GM19468 (cell line): ENCODE measurements around the gene RETREG2.

Experiments used
- ATAC-seq: cut with Tn5 transposase; IDR thresholded peaks from one replicate; pipeline ENCODE4 v1.9.1; 2021; ENCODE audit warnings: mild to moderate bottlenecking, moderate library complexity, moderate number of reproducible peaks; ENCODE audit not compliant: unreplicated experiment; ENCODE audit errors: extremely low read depth

The RETREG2 gene

DNA sequence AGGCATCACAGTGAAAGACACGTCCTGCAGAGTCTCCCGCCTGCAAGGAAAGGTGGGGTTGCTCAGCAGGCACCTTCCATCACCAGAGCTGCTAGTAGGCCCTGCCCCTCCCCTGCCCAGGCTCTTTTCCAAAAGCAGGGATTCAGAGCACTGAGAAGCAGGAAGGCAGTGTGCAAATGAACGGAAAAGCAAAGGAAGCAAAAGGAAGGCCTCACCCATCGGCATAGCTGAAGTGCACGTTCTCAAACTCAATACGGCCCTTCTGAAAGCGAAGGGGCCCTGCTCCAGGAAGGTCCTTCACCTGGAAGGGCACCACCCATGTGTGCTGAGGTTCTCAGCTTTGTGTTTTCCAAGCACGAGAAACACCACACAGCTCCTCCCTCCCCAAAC, 34.9 kb downstream of the RETREG2 start:
- ATAC-seq = no peak

DNA sequence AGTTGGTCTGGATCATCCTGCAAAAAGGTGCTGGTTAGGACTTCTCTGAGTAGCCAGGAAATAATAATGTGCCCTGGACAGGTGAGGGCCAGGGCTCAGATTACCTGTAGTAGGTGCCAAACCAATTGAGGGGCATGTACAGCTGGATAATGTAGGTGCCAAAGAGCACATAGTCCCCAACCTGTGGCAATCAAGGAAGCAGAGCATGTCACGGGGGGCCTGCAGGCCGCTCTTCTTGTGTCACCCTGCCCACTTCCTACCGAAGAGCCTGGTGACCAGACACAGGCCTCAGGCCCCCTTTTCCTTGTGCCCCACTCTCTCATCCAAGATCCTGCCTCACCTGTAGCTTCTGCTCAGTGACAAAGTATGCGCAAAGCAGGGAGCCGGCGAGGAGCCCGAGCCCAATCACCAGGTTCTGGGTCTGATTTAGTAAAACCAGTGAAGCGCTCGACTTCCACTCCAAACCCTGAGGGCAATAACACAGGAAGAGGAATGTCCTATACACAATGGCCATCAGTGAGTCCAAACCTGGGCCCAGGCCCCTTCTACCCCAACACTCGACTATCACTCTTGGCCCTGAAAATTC, 35.5 kb downstream of the RETREG2 start:
- ATAC-seq = no peak

DNA sequence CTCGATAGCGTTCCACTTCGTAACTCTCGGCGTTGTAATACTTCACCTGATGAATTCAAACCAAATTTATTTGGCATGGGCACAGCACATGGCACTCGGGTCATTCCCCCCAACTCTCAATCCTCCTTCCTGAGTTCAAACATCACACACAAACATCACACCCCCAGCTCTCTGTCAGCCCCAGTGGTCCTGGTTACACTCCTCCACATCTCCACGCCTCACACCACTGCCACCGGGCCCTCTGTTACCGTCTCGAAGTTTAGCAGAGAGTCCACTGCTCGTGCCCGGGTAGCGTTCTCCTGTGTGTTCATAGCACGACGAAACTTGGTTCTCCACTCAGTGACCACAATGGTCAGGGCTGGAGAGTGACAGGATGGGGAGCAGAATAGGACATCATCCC, 36.1 kb downstream of the RETREG2 start:
- no peak for ATAC-seq

DNA sequence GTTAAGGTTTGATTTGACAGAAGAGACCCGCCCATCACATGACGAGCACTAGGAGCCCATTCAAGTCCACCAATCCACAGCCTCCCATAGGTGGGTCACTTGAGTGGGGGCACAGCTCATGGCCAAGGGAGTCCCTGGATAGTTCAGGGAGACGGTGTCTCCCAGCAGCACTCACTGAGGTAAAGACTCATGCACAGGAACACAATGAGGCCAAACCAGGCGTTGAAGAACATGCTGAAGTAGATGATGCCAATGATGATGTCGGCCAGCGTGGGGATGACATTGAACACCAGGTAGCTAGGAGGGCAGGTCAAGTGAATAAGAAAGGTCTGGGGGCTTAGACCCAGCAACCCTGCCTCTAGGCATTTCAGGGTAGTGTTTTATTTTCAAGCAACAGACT, 36.7 kb downstream of the RETREG2 start:
- no peak for ATAC-seq

DNA sequence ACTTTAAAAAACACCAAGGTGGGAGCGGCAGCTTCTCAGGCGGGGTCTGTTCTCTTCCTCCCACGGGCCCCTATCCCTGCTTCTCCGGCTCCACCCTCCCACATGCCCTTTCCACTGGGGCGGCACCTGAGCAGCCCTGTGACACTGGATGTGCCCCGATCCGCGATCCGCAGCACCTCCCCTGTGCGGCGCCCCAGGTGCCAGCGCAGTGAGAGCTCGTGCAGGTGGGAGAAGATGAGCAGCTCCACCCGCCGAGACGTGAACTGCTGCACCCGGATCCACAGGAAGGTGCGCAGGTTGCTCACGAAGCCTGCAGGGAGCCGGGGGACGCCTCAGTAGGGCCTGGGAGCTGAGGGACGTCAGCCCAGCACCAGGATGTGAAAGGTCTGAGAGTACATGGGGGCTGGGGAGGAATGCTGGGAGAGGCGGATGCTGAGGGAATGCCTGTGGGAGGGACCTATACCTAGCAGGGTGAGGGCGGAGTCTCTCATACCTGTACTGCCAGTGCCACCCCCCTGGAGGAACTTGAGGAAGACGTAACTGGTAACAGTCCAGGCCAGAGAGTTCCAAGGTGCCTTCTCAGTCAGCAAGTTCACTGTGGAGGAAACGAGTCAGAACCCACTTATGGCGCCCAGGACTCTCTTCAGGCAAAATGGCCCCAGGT, 37.9 kb downstream of the RETREG2 start:
- no peak for ATAC-seq

DNA sequence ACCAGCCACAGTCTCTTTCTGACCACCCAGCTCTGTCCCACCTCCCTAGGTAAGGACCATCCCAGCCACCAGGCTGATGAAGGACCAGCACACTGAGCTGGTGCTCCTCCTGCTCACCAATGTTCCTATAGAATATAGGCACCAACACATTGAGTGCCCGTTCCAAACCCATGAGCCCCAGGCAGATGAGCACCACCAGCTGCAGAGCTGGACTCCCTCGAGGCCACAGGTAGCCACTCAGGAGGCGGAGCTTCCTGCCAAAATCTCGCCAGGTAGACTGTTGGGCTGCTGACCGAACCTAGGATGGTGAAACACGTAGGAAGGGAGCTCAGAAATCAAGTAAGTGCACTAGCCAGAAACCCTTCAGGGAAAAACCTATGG, 38.5 kb downstream of the RETREG2 start:
- ATAC-seq = no peak

DNA sequence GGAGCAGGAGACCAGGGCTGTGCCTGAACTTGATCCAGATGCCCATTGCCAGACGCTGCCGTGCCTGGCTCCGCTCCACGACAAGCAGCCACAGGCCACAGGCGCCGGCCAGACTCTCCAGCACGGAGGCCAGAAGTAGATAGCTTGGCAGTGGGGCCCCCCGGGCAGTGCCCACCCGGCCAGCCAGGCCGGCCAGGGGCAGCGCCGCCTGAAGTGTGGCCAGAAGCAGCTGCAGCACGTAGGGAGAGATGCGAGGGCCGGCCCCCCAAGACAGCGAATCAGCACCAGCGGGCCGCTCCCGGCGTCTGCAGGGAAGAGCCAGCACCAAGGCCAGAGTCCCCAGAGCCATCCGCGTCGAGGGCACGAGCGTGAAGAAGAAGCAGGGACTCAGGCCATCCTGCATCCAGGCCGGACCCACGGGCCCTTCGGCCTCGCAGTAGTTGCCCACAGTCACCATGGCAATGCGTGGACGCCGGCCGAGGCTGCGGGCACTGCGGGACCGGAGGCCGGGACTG, 40.2 kb downstream of the RETREG2 start:
- no peak for ATAC-seq

DNA sequence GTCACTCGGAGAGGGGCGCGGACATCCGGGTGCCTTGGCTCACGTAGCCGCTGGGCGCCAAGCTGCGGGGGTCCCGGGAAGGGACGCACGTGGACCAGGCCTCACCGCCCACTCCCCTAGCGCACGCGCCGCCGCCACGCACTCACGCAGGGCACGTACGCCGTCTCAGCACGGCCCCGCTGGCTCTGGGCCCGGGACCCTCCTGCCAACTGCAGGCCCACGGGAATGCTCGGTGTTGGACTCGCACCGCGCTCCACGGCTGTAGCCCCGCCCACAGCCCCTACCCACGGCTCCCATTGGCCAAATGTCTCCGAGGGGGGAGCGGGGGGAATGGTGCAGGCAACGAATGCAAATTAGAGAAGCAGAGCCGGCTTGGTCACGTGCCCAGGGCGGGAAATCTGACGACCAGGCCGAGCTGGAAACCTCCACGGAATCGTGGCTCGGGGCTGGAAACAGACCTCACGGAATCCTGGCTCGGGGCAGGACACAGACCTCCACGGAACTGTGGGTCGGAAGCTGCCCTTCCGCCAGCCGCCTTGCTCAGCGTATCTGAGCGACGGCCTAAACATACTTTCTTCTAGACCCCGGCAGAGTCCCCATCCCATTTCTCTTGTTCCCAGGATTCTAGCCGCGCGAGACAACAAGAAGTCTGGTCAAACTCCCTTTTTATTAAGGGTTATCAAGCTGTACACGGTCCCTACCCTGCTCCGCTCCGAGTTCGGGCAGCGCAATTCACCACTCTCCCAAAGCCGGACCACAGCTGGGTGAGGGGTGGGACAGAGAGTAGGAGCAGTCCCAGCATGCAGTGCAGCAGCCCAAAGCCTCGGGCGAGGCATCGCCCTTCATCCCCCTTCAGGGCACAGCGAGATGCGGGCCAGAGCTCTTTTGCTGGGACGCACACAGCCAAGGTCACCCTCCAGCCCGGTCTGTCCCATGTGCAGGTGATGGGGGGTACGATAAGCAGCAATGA, 40.9 kb downstream of the RETREG2 start, which contains the start of gene ABCB6:
ABCB6 (minus strand) TSS at position 227 of the 970 bp plus-strand sequence. CDS start 285 bp downstream, outside the sequence.
- ATAC-seq = peak; percentile 32

DNA sequence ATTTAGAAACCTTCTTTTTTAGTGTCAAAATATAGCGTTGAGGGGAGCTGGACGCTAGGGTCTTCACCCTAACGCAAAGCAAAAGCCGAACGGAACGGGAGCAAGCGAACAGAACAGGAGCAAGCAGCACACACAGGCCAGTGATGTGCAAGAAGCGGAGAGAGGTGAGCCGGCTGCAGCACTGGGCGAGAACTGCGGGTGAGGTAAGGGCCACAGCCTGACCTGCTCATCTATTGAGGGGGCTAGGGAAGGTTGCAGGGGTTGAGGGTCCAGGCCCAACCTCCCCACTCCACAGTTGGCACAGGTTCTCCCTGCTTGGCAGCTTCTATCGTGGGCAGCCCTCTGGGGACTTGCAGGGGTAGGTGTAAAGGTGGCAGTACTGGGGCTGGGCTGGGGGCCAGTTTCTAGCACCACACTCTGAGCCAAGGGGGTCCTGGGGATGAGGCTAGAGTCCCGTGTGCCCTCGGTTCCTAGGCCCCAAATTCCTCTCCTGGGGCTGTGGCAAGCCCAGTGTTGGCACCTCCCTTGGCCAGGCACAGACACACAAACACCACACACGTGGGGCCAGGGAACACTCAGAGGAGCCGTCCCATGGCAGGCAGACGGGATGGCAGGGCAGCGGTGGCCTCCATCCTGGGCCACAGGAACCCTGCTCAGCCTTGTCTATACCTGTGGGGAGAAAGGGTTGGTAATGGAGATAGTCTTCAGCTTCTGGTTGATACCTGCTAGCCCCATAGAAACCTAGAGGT, 41.9 kb downstream of the RETREG2 start:
- no peak for ATAC-seq

DNA sequence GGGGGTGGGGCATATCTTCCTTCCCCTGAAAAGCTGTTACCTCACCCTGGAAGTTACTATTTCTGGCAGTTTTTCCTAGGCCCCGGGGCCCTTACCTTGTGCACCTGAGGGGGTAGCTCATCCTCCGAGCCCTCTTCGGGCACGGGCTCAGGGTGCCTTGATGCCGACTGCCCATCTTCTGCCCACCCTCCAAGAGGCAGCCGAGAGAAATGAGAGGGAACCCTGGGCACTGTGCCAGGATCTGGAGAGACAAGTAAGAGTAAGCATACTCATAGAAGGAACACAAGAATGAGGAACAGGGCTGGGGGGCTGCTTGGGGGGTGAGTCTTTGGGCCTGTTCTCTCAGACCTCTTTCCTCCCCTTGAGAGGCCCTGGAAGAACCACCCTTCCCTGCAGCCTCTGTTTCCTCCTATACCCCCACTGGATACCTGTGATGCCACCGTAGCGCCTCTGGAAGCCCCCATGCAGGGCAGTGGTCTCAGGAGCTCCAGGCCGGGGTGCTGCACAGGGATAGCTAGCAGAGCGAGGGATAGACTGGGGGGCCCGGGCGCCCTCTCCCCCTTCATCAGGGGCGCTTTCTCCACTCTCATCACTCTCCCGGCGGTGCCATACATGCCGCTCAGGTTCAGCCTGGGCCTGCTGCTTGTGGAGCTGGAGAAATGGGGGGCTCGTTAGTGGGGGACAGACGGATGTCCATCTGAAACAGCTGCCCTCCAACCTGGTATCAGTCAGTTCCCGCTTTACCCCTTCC, 42.8 kb downstream of the RETREG2 start:
- no peak for ATAC-seq

DNA sequence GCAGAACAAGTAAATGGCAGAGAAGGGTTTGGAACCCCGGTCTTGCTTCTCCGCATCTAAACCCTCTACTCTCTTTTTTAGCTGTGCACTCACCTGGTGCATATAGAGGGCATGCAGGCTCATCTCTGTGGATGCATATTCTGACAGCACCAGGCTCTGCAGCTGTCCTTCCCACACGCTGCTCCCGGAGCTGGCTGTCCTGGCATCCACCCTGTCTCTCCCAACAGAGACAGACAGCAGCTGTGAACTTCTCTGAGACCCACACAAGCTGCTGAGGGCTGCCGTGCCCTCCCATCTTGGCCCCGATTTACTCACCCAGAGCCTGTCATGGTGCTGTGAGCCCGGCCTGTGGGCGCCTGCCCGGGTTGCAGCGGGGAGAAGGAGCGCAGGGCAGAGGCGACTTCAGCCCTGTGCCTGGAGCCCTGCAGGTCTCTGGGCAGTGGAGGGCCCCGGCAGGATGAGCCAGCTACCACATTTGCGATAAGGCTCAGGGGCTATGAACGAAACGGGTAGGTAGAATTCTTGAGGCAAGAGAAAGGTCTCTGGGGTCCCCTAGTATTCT, 44.0 kb downstream of the RETREG2 start:
- ATAC-seq = no peak

DNA sequence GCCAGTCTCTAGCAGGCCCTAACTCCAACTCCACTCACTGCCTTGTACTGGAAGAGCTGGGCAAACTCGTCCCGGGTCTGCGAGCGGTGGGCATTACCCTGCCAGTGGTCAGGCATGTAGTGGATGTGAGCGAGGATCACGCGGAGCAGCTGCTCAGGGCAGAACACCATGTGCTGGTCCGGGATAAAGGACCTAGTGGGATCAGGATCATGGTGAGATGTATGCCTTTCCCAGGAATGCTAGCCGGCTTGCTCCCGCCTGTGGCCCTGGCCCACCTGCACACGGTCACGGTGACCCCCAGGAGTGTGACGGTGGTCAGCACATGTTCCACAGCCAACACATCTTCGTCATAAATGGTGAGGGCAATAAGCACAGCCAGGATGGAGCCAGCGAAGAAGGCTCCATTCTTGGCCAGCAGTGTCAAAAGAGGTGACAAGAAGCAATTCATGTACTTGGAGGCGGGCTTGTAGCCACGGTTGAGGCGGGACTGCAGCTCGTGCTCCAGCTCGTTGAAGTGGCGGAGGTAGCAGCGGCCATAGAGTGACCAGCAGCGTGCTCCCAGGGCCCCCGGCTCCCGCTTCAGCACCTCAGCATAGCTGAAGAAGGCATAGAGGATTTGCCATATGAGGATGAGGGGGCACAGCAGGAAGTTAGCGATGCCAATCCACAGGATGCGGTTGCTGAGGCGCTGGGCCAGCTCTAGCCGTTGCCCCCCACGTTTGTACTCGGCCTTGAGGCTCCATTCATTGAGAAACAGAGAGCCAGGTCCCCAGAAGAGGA, 45.9 kb downstream of the RETREG2 start:
- ATAC-seq = no peak

DNA sequence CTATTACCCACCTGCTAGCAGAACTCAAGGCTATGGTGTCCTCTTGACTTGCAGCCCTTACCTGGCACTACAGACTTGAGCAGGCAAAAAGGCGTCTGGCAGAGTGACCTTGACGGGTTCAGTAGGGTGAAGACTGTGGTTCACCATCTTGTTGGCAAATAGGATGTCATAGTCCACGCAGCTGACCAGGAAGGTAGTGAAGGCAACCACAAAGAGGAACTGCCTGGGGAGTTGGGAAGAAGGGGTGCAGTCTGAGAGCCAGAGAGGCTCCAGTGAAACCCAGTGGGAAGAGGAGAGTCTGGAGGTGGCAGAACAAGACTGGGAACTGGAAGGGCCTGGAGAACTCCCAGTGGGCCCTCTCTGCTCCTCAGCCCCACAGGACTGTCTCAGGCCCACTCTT, 47.3 kb downstream of the RETREG2 start:
- no peak for ATAC-seq

DNA sequence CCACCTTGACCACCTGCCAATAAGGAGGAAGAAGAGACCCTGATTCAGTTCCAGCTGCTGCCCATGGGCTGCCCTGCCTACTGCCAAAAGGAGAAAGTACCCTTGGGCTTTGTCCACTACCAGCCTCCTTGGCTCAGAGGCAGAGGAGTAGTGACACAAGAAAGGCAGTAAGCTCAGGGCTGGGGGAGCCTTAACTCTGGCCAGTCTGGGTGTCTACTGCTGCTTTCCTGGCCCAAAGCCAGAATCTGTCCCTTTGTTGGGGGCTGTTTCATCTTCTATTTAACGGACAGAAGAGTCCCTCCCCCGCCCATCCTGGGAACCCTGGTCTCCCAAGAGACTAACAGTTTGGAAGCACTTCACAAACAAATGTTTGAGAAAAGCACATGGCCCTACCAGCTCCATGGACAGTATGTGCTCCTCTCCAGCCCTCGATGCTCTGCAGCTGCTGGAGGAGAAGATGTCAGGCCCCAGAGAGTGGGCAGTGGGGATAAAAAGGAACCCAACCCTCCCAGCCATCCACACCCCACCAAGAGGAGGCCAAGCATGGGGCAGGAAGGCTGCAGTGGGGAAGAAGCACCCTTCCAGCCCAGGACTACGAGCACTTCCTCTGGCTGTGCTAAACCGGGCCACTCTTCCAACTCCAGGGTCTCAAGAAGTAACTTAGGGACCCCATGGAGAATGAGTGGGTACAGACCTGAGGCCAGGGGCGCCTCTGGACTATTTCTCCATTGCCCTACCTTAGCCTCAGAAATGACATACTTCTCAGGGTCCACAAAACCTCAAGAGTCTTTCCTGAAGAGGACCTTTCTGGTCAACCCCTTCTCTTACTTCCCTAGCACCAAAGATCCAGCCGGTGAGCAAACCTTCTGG, 50.2 kb downstream of the RETREG2 start:
- no peak for ATAC-seq

DNA sequence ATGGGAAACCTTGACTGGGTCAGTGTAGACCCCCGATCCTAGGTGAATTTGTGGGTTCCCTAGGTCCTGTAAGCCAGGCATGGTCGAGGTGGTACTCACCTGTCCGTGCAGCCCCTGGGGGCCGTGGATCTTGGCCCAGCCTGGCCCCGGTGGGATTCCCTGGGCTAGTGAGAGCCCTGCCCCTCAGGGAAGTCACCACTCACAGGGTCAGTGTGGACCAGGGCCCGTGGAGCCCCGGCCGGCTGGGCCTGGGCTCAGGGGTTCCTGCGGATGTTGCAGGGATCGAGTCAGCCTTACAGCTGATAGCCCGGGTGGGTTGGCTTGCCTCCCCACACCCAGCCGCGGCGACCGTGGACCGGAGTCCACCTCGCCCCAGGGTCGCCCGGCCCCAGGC, 50.8 kb downstream of the RETREG2 start:
- ATAC-seq = no peak

DNA sequence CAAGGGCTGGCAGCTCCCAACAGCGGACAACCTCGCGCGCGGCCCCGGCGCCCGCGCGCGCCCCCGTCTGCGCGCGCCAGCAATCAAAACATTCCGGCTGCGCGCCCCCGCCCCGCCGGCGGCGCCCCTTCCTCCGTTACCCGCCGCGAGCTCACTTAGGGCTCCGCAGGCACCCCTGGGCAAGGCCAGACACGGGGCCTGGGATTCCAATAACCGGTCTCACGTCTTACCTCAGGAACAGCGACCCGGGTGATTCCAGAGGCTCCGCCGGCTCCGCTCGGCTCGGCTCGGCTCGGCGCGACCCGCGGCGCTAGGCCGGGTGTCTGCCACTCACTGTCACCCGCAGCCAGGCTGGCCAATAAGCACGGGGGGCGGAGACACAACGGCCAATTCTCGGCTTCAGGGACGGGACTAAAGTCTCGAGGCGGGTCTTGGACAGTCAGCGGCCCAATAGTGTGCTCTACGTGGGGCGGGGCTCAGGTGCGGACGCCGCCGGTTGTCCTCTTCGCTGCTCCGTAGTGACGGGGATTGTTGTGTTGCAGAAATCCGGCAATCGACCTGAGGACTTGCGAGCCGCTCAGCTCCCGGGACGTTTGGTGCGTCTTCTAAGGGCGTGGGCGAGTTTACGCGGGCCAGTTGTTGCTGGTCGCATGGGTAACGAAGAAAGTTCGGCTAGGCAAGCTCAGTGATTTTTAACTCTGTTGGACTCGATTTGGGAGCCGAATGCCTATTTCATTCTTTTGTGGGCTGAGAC, 51.4 kb downstream of the RETREG2 start, which contains the start of the genes ANKZF1 and ATG9A:
ANKZF1 (plus strand) TSS at position 502 of the 754 bp plus-strand sequence. CDS start 452 bp downstream, outside the sequence.
ATG9A (minus strand) TSS at position 332 of the 754 bp plus-strand sequence. CDS start 1,612 bp downstream, outside the sequence.
- ATAC-seq = peak; percentile 91
